Left ventricle myocardium inferior (tissue), 1 donor: ENCODE data around the gene NR3C2. TPM values are rescaled to one million over a fixed set of nuclear protein-coding genes. Genes with fewer than 3 reads are reported as not detected.

Experiments used
- DNase-seq: peaks from one replicate; pipeline ENCODE4 v3.0.0-alpha.2; 2020
- H3K27ac ChIP-seq: fragments of 200-600 bp; replicated peaks from 2 replicates; pipeline ENCODE4 v1.8.0; 2021
- H3K27me3 ChIP-seq: fragments of 200-600 bp; 2 replicates; pipeline ENCODE4 v1.8.0; 2021; ENCODE audit warnings: low read depth
- H3K36me3 ChIP-seq: fragments of 200-600 bp; 2 replicates; pipeline ENCODE4 v1.8.0; 2021
- H3K4me1 ChIP-seq: fragments of 200-600 bp; 2 replicates; pipeline ENCODE4 v1.8.0; 2021
- H3K4me3 ChIP-seq: fragments of 200-600 bp; 2 replicates; pipeline ENCODE4 v1.8.0; 2021; ENCODE audit warnings: mild to moderate bottlenecking, moderate library complexity
- H3K9me3 ChIP-seq: fragments of 200-600 bp; replicated peaks from 2 replicates; pipeline ENCODE4 v1.8.0; 2021
- intact Hi-C: fragments of 100-400 bp; cut with micrococcal nuclease; formaldehyde crosslinking; loops from one replicate; pipeline ENCODE4 v1.11.0; 2022
- total RNA-seq: library from RNA; stranded (reverse); fragmentation: NEBNext Ultra II Directional; extraction: Animal tissue kit (Norgen Biotek cat#: 25700); gene quantifications from one replicate; pipeline ENCODE4 v1.2.1, GENCODE V29; 2021
- TF ChIP-seq, protein P1 (sequence below): fragments of 200-600 bp; IDR thresholded peaks from 2 replicates; pipeline ENCODE4 v1.8.0; 2021; ENCODE audit warnings: antibody characterized with exemption, mild to moderate bottlenecking, borderline replicate concordance
- donor health status: DM: no; HTN: yes; CAD: no; lungs with severe emphysema.

The NR3C2 gene
- total RNA-seq, 1 donor from 2014 or later, result 23.9 TPM

DNA sequence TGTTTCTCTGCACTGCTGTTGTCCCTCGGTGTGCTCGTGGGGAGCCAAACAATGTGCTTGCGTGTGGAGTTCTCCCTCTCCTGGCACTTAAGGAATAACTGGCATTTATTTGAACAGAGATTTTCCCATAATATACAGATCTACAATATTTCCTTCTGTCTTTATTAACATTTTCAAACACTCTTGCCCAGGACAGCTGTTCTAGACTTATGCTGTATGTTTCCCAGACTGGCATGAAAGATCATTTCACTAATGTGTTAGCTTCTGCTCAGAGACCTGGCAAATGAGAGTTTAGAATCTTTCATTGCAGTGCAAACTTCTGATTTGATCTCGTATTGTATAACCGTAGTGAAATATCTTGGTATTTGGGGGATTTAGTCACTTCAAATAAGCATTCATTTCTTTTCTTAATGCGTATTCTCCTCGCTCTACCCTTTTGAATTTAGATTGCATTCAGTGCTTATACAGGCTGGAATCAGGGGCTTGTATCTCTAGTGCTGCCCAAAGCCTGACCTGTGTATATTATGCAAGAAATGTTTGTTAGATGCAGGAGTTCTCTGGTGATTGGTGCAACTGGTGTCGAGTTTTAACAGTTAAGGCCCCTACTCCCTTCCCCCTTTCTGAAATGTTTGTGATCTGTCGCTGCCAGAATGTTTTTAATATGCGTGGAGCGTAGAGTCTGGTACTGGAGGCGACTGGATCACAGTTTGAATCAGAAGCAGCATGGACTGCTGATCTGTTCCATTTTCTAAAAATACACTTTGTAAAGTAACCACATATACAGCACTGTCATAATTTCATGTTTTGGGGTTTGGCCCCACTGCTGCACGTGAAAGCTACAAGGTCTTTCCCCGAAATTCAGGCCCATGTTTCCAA lies 384.0 kb downstream of the NR3C2 start:
- Histone ChIP-seq H3K36me3 (peaks cover 4% of the 10 kb centered on the region), H3K4me1 (peaks cover 99% of the 10 kb centered on the region), H3K9me3 (no peaks in the 10 kb centered on the region), H3K27me3 (no peaks in the 10 kb centered on the region), H3K4me3 (no peak overlapping the region), H3K27ac (peak overlapping the region; percentile 90)
- intact Hi-C loops, result no loop called here
- DNase-seq, result no peak
- TF ChIP-seq, protein P1, sequence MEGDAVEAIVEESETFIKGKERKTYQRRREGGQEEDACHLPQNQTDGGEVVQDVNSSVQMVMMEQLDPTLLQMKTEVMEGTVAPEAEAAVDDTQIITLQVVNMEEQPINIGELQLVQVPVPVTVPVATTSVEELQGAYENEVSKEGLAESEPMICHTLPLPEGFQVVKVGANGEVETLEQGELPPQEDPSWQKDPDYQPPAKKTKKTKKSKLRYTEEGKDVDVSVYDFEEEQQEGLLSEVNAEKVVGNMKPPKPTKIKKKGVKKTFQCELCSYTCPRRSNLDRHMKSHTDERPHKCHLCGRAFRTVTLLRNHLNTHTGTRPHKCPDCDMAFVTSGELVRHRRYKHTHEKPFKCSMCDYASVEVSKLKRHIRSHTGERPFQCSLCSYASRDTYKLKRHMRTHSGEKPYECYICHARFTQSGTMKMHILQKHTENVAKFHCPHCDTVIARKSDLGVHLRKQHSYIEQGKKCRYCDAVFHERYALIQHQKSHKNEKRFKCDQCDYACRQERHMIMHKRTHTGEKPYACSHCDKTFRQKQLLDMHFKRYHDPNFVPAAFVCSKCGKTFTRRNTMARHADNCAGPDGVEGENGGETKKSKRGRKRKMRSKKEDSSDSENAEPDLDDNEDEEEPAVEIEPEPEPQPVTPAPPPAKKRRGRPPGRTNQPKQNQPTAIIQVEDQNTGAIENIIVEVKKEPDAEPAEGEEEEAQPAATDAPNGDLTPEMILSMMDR, result no peak

DNA sequence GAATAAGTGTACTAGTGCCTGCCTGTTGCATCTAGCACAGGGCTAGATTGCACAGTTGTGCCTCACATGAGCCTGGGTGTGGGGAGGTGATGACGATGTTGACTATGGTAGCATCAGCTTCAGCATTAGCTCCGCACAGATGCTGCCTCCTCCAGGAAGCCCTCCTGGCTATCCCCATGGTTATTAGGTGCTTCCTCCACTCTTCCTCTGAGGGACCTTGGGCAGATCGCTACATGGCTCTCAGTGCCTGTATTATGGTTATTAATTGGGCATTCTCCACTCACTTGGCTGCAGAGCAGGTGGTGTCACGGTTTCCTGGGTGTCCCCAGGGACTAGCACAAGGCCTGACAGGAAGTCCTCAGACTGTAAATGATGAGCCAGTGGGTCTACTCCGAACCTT lies 384.7 kb downstream of the NR3C2 start:
- TF ChIP-seq, protein P1, result no peak
- intact Hi-C loops, result no loop called here
- no peaks in the 10 kb centered on the region for H3K36me3 ChIP-seq
- no peaks in the 10 kb centered on the region for H3K9me3 ChIP-seq
- no peak overlapping the region for H3K4me3 ChIP-seq
- H3K4me1 ChIP-seq, result peaks cover 100% of the 10 kb centered on the region
- H3K27me3 ChIP-seq, result no peaks in the 10 kb centered on the region
- peak overlapping the region; percentile 90 for H3K27ac ChIP-seq
- DNase-seq, result no peak

DNA sequence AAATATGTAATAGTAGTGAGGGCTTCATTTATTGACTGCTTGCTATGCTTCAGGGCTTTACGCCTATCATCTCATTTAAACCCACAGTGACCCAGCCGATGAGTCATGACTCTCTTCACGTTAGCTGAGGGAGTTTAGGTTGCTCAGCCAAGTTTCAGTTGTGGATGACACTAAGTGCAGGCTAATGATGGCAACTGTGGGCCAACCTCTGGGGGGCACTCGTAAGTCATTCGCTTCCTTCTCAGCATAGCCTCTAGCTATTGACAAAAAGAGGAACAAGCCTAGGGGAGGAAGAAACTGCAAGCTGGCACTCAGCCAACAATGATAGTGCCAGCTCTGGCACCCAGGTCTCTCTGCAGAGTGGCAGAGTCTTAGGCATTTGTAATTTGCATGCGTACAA lies 385.3 kb downstream of the NR3C2 start:
- DNase-seq, result peak; percentile 45
- Histone ChIP-seq H3K27ac (peak overlapping the region; percentile 90), H3K27me3 (no peaks in the 10 kb centered on the region), H3K4me3 (no peak overlapping the region), H3K9me3 (no peaks in the 10 kb centered on the region), H3K36me3 (no peaks in the 10 kb centered on the region), H3K4me1 (peaks cover 100% of the 10 kb centered on the region)
- TF ChIP-seq, protein P1, result peak; percentile 31
- intact Hi-C loops, result no loop called here

DNA sequence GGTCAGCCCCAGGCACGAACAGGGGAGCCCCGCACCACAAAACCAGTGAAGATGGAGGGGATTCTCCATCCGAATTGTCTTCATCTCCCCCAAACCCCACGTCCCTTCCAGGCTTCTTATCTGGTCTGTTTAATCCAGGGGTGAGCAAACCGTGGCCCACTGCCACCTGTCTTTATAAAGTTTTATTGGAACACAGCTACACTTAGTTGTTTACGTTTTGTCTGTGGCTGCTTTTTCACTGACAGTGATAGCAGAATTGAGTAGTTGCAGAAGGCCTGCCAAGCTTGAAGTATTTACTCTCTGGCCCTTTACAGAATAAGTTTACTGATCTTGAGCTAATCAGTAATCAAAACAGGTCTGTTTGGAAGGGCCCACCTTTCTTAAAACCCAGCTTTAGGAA lies 386.4 kb downstream of the NR3C2 start:
- Histone ChIP-seq H3K27ac (peak overlapping the region; percentile 90), H3K9me3 (no peaks in the 10 kb centered on the region), H3K27me3 (no peaks in the 10 kb centered on the region), H3K4me3 (no peak overlapping the region), H3K4me1 (peaks cover 100% of the 10 kb centered on the region), H3K36me3 (no peaks in the 10 kb centered on the region)
- TF ChIP-seq, protein P1, result no peak
- DNase-seq, result no peak
- intact Hi-C loops, result no loop called here

DNA sequence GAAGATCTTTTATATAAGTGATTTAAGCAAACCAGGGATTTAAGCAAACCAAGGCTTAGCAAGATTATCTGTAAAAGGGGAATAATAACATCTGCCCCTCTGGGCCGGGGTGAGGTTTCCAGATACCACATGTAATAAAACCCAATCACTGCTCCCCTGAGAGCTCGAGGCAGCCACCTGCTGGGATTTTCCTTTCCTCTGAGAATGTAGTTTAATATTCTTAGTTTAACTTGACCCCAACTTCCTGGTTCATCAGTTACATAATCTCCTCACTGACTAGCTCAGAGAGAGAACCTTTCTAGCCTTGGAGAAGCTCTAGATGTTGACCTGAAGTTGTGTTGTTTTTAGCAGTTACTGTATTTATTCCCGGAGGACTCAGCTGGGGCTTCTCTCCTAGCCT lies 387.9 kb downstream of the NR3C2 start:
- Histone ChIP-seq H3K4me3 (no peak overlapping the region), H3K4me1 (peaks cover 90% of the 10 kb centered on the region), H3K27ac (peak overlapping the region; percentile 90), H3K36me3 (no peaks in the 10 kb centered on the region), H3K9me3 (no peaks in the 10 kb centered on the region), H3K27me3 (no peaks in the 10 kb centered on the region)
- DNase-seq, result no peak
- intact Hi-C loops, result no loop called here
- TF ChIP-seq, protein P1, result no peak
